Measurements from ENCODE around the gene PLEKHN1.

GRCh38 chr1:925561-926421 lies 40.5 kb upstream of the PLEKHN1 start:
- TF ChIP-seq CTCF (IDR thresholded peaks at IDR 0.05) (no peak), POLR2AphosphoS5 (IDR thresholded peaks at IDR 0.05; ENCODE audit: insufficient read depth in 1 of 2, low read depth in 1 of 2) (no peak), POLR2A (IDR thresholded peaks at IDR 0.05) (no peak)

Measured in vagina (tissue), 2 donors.